Anterior cingulate cortex (tissue), 58 donors: ENCODE results near the gene USP2.

Source experiments
- DNase-seq, 58 donors: peaks; one replicate each; lab custom pipeline; 2025; lab: John Stamatoyannopoulos, UW

USP2 gene

GRCh38 chr11:119334174-119334930 lies 47.1 kb downstream of the USP2 start, which contains the start of gene RNF26:
Gene RNF26 (plus strand): TSS chr11:119334527. CDS start chr11:119335123, 596 bp downstream.
- DNase-seq: peak; percentile 68 to 98 (median 93)

- DNase-seq: no peak
These were observed 49.3 kb downstream of the USP2 start for GRCh38 chr11:119332111-119332765.

DNA sequence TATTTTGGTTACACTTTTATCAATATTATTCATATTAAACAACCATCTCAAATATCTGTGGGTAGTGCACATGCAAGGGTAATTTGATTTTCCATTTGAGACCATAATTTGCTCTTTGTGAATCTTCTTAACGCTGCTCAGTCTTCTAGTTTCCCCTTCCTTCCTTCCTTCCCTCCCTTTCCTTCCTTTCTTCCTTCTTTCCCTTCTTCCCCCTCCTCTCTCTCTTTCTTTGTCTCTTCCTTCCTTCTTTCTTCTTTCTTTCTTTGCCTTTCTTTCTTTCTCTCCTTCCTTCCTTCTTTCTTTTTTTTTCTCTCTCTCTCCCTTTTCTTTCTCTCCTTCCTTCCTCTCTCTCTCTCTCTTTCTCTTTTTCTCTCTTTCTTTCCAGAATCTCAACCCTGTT lies 51.3 kb downstream of the USP2 start:
- no peak for DNase-seq

DNA sequence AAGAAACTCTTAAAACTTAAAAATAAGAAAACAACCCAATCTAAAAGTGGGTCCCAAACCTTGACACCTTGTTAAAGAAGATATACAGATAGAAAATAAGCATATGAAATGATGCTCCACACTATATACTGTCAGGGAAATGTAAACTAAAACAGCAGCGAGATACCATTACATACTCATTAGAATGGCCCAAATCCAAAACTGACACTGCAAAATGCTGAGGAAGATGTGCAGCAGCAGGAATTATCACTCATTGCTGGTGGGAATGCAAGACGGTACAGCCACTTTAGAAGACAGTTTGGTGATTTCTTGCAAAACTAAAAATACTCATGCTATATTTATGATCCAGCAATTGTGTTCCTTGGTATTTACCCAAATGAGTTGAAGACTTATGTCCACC lies 52.2 kb downstream of the USP2 start:
- no peak for DNase-seq

DNA sequence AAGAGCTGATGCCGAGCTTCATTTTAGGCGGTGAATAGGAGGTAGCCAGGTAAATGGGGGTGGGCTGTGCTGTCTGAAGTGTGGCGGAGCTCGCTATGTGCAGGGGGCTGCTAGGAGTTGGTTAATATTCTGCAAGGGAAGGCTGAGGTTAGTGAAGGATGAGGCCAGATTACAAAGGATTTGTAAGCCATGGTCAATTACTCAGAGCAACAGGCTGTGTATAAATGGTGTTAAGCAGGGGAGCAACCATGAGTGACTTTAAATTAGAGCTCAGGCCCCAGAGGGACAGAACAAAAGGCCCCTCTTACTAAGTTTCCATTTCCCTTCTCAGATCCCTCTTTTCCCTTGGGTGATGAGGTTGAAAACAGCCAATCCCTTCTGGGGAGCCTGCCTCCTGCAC lies 57.3 kb downstream of the USP2 start:
- DNase-seq: no peak

DNA sequence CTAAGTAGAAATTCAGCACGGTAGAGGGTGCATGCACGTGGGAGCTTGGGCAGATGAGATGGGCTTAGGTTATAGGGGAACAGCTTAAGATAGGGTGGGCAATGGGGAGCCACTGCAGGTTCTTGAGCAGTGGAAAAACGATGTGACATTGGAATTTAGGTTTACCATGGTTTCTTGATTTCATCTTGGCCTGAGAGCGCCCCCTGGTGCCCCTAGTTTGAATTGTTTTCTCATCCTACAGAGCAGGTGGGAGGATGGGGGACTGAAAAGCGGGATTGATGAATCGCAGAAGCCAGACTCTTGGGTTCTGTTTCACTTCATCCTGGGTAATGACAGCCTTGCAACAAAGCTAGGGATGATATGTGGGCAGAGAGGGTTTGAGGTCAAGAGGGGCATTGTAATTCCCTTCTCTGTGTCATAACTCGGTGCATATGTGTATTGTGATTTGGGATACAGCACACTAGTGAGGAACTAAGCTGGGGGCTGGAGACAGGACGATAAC lies 57.9 kb downstream of the USP2 start:
- DNase-seq: peak in 42 of 58 donors; percentile 21 to 87 (median 56)

DNA sequence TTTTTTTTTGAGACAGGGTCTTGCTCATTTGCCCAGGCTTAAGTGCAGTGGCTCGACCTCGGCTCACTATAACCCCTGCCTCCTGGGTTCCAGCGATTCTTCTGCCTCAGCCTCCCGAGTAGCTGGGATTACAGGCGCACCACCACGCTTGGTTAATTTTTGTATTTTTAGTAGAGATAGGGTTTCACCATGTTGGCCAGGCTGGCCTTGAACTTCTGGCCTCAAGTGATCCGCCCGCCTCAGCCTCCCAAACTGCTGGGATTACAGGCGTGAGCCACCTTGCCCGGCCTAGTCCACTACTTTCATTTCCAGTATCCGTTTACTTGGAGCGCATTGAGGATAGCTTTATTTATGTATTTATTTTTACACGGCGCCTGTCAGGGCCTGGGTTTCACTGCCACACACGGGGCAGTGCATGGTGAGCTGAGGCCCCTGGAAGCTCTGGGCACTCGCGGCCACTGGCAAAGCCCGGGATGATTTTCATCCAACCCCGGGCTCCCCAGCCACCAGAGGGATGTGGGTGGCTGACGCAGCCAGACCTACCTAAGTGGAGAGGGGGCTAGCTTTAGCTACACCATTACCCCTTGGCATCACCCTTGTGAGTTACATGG lies 58.5 kb downstream of the USP2 start:
- no peak for DNase-seq

DNA sequence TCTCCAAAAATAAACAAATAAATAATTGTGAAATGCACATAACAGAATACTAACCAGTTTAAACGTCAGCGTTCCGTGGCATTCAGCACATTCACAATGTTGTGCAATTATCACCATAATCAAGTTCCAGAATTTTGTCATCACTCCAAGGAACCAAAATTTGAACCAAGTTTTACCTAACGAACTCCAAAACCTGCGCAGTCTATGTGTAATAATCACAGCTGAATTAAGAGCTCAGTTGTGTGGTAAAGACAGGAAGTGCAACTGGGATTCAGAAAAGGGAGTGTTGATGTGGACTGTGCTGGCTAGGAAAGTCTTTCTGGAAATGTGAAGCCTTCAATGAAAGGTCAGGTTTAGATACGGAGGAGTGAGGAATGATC lies 59.1 kb downstream of the USP2 start:
- DNase-seq: no peak

- DNase-seq: peak in 19 of 58 donors; percentile 22 to 72 (median 50)
These were observed 60.5 kb downstream of the USP2 start for GRCh38 chr11:119320776-119321524.

- DNase-seq: peak in 39 of 58 donors; percentile 11 to 86 (median 61)
These were observed 61.2 kb downstream of the USP2 start for GRCh38 chr11:119320240-119320775.

DNA sequence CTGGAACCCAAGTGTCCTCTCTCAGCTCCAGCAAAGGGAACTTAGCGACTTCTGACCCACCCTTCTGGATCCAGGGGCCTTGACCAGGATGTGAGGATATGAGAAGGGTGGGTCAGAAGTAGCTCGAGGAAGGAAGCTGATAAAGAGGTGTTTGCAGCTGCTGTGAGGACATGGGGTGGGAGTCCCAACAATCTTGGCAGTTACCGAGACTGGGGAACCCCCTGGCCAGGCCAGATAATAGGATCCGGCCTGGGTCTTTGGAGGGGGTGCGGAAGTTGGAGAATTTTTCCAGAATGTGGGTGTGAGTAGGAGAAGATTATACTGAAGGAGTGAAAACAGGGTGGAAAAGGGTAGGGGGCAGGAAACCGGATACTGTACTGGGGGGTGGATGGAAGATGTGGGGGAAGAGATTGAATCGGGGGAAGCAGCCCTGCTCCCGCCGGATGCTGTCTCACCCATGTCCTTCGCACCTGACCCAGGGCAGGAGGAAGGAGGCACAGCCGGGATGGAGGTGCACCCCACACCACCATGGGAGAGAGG lies 61.7 kb downstream of the USP2 start:
- DNase-seq: no peak

- no peak for DNase-seq
These were observed 62.3 kb downstream of the USP2 start for GRCh38 chr11:119319136-119319699.

DNA sequence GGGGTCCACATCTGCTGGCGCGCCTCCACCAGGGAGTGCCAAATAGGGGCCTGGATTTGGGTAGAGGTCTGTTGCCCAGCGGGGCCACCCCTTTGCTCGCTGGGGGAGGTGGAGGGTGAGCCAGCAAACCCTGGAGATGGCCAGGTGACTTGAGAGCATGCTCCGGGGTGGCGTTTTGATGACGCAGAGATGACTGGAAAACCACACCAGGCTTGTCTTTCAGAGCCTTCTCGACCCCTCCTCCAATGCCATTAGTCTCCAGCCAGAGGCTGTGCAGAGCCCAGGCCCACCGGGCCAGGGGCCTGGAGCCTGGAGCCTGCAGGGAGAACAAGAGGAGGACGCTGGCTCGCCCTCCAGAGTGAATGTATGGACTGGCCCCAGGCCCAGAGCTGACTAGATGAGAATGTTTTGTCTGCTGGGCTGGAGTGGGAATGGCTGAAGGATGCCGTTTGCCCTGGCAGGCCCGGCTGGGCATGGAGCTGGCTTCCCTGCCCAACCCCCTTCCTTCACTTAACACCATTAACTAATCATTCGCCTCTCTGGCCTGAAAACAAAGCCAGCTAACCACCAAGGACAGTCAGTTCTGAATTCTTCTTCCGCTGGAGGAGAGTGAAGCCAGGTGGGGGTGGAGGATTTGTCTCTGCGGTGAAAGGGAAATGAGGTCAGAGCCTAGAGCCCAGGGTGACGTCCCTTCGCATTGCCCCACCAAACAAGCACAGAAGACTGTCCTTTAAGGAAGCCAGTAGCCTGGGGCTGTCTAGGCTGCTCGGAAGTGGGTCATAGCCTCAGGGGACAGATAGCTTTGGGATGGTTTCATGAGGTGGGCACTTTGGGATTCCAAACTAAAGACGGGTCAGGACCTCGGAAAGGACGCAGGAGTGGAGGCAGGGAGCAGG lies 63.0 kb downstream of the USP2 start:
- DNase-seq: peak in 2 of 58 donors; percentile 39 to 52

DNA sequence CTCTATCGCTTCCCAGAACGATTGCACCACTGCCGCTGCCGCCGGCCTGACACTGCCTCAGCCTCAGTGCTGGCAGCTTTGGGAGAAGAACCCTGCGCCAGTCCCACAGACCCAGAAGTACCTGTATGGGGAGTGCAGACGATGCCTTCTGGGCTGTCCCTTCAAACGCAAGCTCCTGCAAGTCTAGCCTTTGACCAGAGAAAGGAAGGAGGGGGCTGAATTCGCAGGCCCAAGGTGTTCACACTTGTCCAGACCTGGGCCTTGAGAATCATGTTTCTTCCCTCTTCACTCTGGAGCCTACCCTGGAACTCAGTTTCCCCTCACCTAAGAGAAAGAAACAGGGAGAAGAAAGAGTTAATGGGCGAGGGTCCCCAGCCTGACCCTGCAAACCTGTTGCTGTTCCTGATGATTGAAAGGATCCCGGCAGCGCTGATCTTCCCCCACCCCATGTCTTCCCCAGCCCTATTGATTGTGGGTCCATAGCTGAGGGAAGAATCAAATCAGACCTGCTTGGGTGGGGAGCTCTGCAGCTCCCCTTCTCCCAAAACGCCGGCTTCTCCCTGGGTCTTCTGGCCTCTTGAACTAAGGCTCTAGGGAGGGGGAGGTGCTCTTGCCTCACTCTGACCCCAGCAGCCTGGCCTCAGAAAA lies 63.8 kb downstream of the USP2 start:
- DNase-seq: no peak

GRCh38 chr11:119316729-119317591 lies 64.5 kb downstream of the USP2 start, which contains the start of gene MCAM:
Gene MCAM (minus strand): TSS chr11:119317130. CDS start chr11:119317101, 29 bp downstream.
- DNase-seq: peak in 15 of 58 donors; percentile 22 to 75 (median 53)

GRCh38 chr11:119316016-119316728 lies 65.3 kb downstream of the USP2 start:
- peak in 47 of 58 donors; percentile 30 to 89 (median 70) for DNase-seq
